Activated CD4-positive, CD25-positive, alpha-beta regulatory T cell treated with anti-CD3 and anti-CD28 coated beads, Interleukin-2, amount 50 U/mL, for 72 hours (primary cell): Measurements from ENCODE around the gene ELN.
"Not testable (repeated sequence)": the region's sequence is repeated elsewhere in the genome, so short reads cannot be mapped to it uniquely, and the experiment has no call there.

Experiments used
- DNase-seq: peaks from one replicate; pipeline ENCODE4 v3.0.0; 2021

The ELN gene

DNA sequence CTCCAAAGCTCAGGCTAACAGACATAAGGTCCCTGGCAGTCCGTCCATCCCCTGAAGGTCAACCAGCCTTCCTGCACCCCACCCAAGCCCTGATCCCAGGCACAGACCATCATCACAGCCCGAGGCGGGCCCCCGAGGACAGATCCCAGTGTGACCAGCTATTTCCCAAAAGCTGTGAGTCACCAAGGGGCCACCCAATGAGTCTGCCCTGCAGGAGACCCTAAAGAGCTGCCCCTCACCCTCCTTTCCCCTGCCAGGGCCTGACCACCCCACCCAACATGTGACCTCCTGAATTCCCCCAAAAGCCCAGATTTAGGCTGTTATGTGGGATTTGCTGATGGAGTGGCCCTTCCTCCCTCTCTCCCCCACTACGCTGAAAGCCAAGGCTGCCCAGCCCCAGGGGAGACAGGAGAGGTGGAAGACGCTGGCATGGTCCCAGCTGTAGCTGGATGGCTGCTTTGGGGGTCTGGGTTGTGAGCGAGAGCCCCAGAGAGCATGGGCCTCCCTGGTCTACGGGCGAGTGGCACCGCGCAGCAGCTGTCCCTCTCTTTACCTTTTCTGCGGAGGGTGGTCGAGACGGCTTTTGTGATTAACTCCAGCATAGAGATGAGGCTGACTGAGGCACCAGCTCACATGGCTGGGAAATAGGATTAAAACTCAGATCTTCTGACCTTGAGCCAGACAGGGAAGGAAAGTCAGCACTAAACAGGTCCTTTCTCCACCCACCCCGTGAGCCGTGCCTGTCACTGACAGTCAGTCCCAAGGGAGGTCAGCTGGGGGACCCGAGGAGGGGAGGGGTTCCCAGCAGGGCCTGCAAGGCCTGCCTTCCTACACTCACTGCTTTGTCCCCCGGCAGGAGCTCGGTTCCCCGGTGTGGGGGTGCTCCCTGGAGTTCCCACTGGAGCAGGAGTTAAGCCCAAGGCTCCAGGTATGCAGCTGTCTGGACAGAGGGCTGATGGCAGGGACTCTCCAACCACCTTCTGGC is 16.7 kb downstream of the ELN start:
- no peak for DNase-seq

GRCh38 chr7:74046581-74046980 is 18.6 kb downstream of the ELN start:
- DNase-seq = not testable (repeated sequence)

- DNase-seq = no peak
Observed at GRCh38 chr7:74047804-74048380, 19.9 kb downstream of the ELN start.

DNA sequence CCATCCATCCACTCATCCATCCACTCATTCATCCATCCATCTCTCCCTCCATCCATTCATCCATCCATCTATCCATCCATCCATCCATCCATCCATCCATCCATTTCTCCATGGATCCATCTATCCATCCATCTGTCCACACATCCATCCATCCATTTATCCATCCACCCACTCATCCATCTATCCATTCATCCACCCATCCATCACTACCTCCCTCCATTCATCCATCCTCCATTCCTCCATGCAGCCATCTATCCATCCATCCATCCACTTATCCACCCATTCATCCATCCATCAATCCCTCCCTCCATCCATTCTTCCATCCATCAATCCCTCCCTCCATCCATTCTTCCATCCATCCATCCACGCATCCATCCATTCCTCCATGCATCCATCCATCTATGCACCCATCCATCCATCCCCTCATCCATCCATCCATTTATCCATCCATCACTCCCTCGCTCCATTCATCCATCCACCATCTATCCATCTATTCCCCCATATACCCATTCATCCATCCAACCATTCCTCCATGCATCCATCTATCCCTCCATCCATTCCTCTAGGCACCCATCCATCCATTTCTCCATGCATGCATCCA is 21.1 kb downstream of the ELN start:
- no peak for DNase-seq

DNA sequence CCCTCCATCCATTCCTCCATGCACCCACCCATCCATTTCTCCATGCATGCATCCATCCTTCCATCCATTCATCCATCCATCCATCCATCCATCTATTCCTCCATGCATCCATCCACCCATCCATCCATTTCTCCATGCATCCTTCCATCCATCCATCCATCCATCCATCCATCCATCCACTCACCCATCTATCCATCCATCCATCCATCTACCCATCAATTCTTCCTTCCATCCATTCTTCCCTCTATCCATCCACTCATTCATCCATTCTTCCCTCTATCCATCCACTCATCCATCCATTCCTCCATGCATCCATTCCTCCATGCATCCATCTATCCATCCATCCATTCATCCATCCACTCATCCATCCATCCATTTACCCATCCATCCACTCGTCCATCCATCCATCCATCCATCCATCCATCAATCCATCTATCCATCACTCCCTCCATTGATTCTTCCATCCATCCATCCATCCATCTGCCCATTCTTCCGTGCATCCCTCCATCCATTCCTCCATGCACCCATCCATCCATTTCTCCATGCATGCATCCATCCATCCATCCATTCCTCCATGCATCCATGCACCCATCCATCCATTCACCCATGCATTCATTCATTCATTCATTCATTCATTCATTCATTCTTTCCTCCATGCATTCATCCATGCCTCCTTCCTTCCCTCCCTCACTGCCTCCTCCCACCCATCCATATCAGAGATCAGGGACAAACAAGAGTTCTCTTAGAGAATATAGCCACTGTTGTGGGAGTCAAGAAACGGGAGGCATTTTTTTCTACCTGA is 22.2 kb downstream of the ELN start:
- no peak for DNase-seq

DNA sequence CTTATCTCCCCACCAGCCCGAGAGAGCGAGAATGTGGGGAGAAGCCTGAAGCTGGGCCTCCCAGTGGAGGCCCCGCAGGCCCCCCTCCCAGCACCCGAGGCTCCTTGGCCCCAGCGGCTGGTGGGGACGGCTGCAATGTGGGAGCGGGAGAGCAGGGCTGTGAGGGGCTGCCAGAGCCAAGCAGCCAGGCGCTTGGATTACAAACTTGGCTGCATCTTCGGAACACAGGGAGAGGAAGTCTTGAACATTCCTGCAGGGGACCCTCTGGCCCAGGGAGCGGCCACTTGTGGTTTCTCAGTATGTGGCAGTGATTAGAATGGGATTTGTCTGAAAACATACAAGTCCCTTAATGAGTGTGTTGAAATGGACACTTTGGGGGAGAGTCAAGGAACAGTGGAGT is 23.2 kb downstream of the ELN start:
- DNase-seq = no peak

GRCh38 chr7:74051629-74052410 is 23.8 kb downstream of the ELN start:
- DNase-seq = no peak

DNA sequence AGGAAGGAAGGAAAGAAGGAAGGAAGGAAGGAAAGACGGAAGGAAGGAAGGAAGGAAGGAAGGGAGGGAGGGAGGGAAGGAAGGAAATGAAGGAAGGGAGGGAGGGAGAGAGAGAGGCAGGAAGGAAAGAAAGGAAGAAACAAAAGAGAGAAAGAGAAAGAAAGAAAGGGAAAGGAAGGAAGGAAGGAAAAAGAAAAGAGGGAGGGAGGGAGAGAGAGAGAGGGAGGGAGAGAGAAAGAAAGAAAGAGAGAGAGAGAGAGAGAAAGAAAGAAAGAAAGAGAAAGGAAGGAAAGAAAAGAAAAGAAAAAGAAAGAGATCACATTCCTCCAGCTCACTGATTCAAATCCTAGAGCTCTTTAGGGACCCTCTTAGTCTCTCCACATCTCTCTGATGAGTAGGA is 24.7 kb downstream of the ELN start:
- no peak for DNase-seq

- DNase-seq = no peak
Observed at GRCh38 chr7:74053589-74054186, 25.7 kb downstream of the ELN start.

DNA sequence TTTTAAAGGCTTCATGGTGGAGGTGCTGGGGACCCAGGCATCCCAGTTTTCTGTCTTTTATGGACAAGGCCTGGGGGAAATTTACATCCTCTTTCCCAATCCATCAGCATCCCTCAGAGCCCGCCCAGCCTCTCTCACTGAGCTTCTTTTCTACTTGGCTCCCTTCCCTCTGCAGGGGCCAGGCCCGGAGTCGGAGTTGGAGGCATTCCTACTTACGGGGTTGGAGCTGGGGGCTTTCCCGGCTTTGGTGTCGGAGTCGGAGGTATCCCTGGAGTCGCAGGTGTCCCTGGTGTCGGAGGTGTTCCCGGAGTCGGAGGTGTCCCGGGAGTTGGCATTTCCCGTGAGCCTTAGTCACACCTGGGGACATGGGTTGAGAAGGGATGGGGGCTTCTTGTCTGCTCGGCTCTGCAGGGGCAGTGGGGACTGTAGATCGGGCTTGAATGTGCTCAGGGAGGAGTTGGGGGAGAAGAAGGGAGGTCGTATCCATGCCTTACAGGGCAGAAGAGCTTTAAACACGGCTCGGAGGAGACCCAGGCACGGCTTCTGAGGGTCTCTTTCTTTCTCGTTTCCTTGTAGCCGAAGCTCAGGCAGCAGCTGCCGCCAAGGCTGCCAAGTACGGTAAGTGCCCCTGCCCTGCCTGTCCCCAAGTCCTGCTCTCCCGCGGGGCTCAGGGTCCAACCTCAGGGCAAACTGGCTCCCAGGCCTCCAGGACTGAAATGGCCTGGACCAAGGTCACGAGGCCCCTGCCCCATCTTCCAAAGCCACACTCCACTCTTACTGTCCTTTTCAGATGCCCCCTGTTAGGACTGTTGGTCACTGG is 28.3 kb downstream of the ELN start:
- no peak for DNase-seq

DNA sequence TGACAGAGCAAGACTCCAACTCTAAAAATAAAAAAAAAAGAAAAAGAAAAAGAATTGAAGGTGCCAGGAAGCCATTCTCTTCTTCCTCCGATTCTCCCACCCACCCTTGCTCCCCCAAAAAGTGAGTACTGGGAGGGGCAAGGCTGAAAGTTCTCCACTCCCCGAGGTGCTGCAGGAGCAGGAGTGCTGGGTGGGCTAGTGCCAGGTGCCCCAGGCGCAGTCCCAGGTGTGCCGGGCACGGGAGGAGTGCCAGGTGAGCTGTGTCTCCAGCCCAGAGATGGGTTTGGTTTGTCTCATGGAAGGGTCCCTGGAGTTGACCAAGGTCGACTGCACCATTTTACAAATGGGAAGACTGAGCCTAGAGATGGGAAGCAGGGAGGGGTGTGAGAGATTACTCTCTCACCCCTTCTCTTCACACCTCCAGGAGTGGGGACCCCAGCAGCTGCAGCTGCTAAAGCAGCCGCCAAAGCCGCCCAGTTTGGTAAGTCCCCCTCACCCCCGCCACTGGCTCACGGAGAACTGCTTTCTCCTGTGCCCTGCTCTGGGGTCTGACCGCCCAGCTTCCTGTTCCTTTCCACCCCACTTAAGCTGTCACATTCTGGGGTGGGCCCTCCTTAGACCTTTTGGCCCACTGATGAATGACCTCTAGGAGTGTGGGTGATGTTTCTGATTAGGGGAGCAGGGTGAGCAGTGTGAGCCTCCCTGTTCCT is 29.4 kb downstream of the ELN start:
- DNase-seq = no peak

GRCh38 chr7:74057987-74058386 is 30.0 kb downstream of the ELN start:
- no peak for DNase-seq

GRCh38 chr7:74058486-74058885 is 30.5 kb downstream of the ELN start:
- DNase-seq = no peak

- DNase-seq = no peak
Observed at GRCh38 chr7:74059037-74059436, 31.1 kb downstream of the ELN start.

DNA sequence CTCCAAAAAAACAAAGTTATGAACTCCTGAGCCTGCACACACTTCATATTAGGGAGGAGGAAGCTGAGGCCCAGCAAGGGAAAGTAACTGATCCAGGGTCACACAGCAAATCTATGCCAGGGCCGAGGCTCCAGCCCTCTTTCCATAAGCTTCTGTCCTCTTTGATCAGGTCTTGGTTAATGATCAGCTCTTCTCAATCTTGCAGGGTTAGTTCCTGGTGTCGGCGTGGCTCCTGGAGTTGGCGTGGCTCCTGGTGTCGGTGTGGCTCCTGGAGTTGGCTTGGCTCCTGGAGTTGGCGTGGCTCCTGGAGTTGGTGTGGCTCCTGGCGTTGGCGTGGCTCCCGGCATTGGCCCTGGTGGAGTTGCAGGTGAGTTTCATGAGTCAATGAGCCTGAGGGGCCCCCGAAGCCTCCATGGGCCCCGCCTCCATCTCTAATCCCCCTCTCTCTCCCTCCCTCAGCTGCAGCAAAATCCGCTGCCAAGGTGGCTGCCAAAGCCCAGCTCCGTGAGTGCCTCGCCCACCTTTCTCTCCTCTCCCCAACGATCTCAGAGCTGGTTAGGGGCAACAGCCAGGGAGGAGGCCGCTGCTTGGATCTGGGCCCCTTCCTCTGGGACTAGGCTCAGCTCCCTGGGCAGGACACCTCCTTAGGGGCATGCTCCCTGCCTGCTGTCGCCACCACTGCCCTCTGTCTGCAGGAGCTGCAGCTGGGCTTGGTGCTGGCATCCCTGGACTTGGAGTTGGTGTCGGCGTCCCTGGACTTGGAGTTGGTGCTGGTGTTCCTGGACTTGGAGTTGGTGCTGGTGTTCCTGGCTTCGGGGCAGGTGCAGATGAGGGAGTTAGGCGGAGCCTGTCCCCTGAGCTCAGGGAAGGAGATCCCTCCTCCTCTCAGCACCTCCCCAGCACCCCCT is 32.0 kb downstream of the ELN start:
- no peak for DNase-seq

GRCh38 chr7:74061840-74062539 is 34.0 kb downstream of the ELN start:
- DNase-seq = no peak

DNA sequence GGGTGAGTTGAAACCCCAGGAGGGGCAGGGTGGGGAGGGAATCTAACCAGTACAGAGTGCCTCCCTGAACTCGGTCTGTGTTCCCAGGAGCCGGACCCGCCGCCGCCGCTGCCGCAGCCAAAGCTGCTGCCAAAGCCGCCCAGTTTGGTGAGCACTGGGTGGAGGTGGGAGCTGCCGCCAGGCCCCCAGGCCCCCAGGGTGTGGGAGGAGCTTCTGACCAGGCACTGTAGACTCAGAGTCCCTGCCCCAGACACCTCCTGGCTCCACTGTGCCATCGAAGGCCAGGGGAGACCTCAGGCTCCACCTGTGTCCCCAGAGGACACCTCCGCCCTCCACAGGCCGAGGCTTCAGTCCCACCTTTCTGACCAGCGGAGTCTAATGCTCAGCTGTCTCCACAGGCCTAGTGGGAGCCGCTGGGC is 35.3 kb downstream of the ELN start:
- DNase-seq = no peak

GRCh38 chr7:74063646-74064045 is 35.7 kb downstream of the ELN start:
- DNase-seq = no peak

DNA sequence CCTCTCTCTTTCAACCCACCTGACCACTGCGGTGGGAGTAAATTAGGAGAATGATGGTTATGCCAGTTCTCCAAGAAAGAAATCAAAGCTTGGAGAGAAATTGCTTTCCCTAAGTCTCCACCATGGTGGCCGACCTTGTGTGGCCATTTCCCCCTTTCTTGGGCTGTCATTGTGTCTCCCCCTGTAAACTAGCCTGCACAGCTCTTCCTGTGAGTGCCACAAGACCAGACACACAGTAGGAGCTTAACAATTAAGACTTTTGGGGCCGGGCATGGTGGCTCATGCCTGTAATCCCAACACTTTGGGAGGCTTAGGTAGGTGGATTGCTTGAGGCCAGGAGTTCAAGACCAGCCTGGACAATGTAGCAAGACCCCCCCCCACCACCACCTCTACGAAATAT is 36.7 kb downstream of the ELN start:
- no peak for DNase-seq
